K562 (cell line): Measurements from ENCODE around the gene COL7A1. TPM values are rescaled to one million over a fixed set of nuclear protein-coding genes. Genes with fewer than 3 reads are reported as not detected.
A peak's percentile ranks its signal among the peaks of the same experiment; 100 is the strongest.

ENCODE experiments used
- ATAC-seq: fragments of 200-7000 bp; cut with Tn5 transposase; 3 replicates; pipeline ENCODE4 v1.9.1; 2020; ENCODE audit warnings: moderate library complexity
- BruUV-seq: library from RNA; stranded (reverse); fragments of 400-500 nt; replicated peaks from 2 replicates; lab custom pipeline; 2021; lab: Mats Ljungman, UMichigan
- CTCF ChIA-PET: fragments of 300-600 bp; formaldehyde crosslinking; extraction: SDS; loops from one replicate; lab custom pipeline; 2021; ENCODE audit warnings: low intra/inter-chr PET ratio; lab: Yijun Ruan, JAX
- POLR2A ChIA-PET: fragments of 300-600, 350-650 bp; sonication (Branson Sonifier 250); formaldehyde crosslinking; extraction: SDS; loops from one replicate; lab custom pipeline; 2021; ENCODE audit warnings: antibody characterized with exemption, inconsistent platforms; lab: Yijun Ruan, JAX
- DNase-seq, 4 experiments: peaks; one replicate each; pipeline versions ENCODE4 v3.0.0 to v3.0.0-alpha.2; 2011 to 2018; ENCODE audit warnings: low spot score in 3 of 4, mixed read lengths in 3 of 4; ENCODE audit errors: extremely low read depth in 1 of 4
- FAIRE-seq: peaks from 2 replicates; lab custom pipeline; 2011; peaks lifted over from hg19 to GRCh38; lab: Jason Lieb, UNC
- H2AFZ ChIP-seq: 2 replicates; pipeline ENCODE4 v1.6.0; 2011; ENCODE audit warnings: low read depth, low read length, control low read depth, inconsistent platforms
- H3K27ac ChIP-seq: fragments of 200-600 bp; 3 replicates; pipeline ENCODE4 v1.8.0; 2011; ENCODE audit warnings: low read depth, mild to moderate bottlenecking, control low read depth, inconsistent platforms, low read length, moderate library complexity, mixed read lengths; ENCODE audit errors: extremely low read depth
- H3K27me3 ChIP-seq, 2 experiments: fragments of 300-600 bp in 1 of 2; 2 replicates in 1 of 2; 3 replicates in 1 of 2; pipeline versions ENCODE4 v1.6.0 to v1.8.0; 2011; ENCODE audit warnings: inconsistent platforms in 2 of 2, low read length in 2 of 2, mild to moderate bottlenecking in 1 of 2, mixed read lengths in 1 of 2, moderate library complexity in 1 of 2; ENCODE audit not compliant: control insufficient read depth in 2 of 2, insufficient read depth in 2 of 2
- H3K36me3 ChIP-seq: fragments of 300-600 bp; 3 replicates; pipeline ENCODE4 v1.8.0; 2011; ENCODE audit warnings: mild to moderate bottlenecking, low read length, inconsistent platforms; ENCODE audit not compliant: control insufficient read depth, insufficient read depth
- H3K4me1 ChIP-seq, 2 experiments: fragments of 200-600 bp in 1 of 2; replicated peaks in 1 of 2; 2 replicates in 1 of 2; 3 replicates in 1 of 2; pipeline versions ENCODE4 v1.5.1 to v1.8.0; 2011; ENCODE audit warnings: inconsistent platforms in 2 of 2, low read length in 2 of 2, mild to moderate bottlenecking in 1 of 2, mixed read lengths in 1 of 2, moderate library complexity in 1 of 2; ENCODE audit not compliant: control insufficient read depth in 2 of 2, insufficient read depth in 2 of 2
- H3K4me2 ChIP-seq: 2 replicates; pipeline ENCODE4 v1.6.1; 2011; ENCODE audit warnings: low read length, control low read depth, inconsistent platforms, mixed read lengths; ENCODE audit not compliant: insufficient read depth
- H3K4me3 ChIP-seq: fragments of 200-600 bp; sonication (generic), shearing (Covaris generic); 2 replicates; pipeline ENCODE4 v1.5.1; 2016; ENCODE audit warnings: control low read depth, inconsistent platforms
- H3K79me2 ChIP-seq: fragments of 200-600 bp; 3 replicates; pipeline ENCODE4 v1.8.0; 2011; ENCODE audit warnings: low read length, inconsistent platforms; ENCODE audit not compliant: control insufficient read depth, insufficient read depth
- H3K9ac ChIP-seq, 2 experiments: 2 replicates each; pipeline versions ENCODE4 v1.6.0 to v1.6.1; 2011; ENCODE audit warnings: low read depth in 2 of 2, low read length in 2 of 2, control low read depth in 1 of 2, inconsistent platforms in 1 of 2, mild to moderate bottlenecking in 1 of 2, mixed read lengths in 1 of 2; ENCODE audit not compliant: insufficient read depth in 1 of 2
- H3K9me1 ChIP-seq: one replicate; pipeline ENCODE4 v1.6.0; 2011; ENCODE audit warnings: inconsistent platforms, mild to moderate bottlenecking, low read length, moderate library complexity; ENCODE audit not compliant: control insufficient read depth, insufficient read depth
- H3K9me3 ChIP-seq: replicated peaks from 2 replicates; pipeline ENCODE4 v1.5.1; 2011; ENCODE audit warnings: low read depth, low read length, inconsistent platforms; ENCODE audit not compliant: control insufficient read depth, insufficient read depth
- H4K20me1 ChIP-seq: replicated peaks from 2 replicates; pipeline ENCODE4 v1.6.1; 2011; ENCODE audit warnings: low read length, inconsistent platforms, mixed read lengths; ENCODE audit not compliant: control insufficient read depth, insufficient read depth
- GATAD2A ChIP-seq: fragments of 450-650 bp; IDR thresholded peaks from 2 replicates; pipeline ENCODE4 v1.6.1; 2017
- MCM2 ChIP-seq: fragments of 450-650 bp; IDR thresholded peaks from 2 replicates; pipeline ENCODE4 v1.6.1; 2017; ENCODE audit warnings: low read depth, mild to moderate bottlenecking
- NELFE ChIP-seq: IDR thresholded peaks from 2 replicates; pipeline ENCODE4 v1.6.1; 2011; ENCODE audit warnings: mild to moderate bottlenecking; ENCODE audit not compliant: insufficient read depth, insufficient read length
- RBM25 ChIP-seq: fragments of 200-400 bp; formaldehyde crosslinking; IDR thresholded peaks from 2 replicates; pipeline ENCODE4 v1.6.1; 2018; ENCODE audit warnings: low read length, low read depth, moderate library complexity; ENCODE audit not compliant: severe bottlenecking
- RHOXF2B ChIP-seq: fragments of 250-450 bp; sonication (Bioruptor Pico); conservative IDR thresholded peaks from 2 replicates; pipeline ENCODE4 v1.5.1; 2021
- SRSF3 ChIP-seq: fragments of 200-400 bp; formaldehyde crosslinking; IDR thresholded peaks from 2 replicates; pipeline ENCODE4 v1.6.1; 2016; ENCODE audit warnings: mild to moderate bottlenecking, low read length, moderate library complexity; ENCODE audit not compliant: insufficient read depth
- ZNF140 ChIP-seq: fragments of 250-450 bp; sonication (Bioruptor Pico); IDR thresholded peaks from 2 replicates; pipeline ENCODE4 v1.8.0; 2021; ENCODE audit warnings: moderate library complexity, mild to moderate bottlenecking, inconsistent platforms
- WGBS: fragments of 100-300 bp; shearing (Covaris generic); methylation state at CpG from one replicate; pipeline ENCODE4 v1.1.6; 2016; ENCODE audit warnings: low coverage, mixed read lengths; ENCODE audit not compliant: insufficient coverage; ENCODE audit errors: missing lambda C conversion rate; 5-methylcytosine and 5-hydroxymethylcytosine counted together
- in situ Hi-C: fragments of 300-500 bp; cut with MboI; formaldehyde crosslinking; loops from 4 replicates; pipeline ENCODE4 v1.15.0; 2018; ENCODE audit warnings: inconsistent platforms, mixed read lengths
- intact Hi-C: fragments of 100-400 bp; cut with micrococcal nuclease; formaldehyde crosslinking; loops from 2 replicates; pipeline ENCODE4 v1.14.2; 2022
- polyA plus RNA-seq, 8 experiments: library from polyadenylated mRNA; depleted of rRNA in 4 of 8; stranded (reverse) in 5 of 8; unstranded in 3 of 8; fragments of >200 nt; fragmentation: Nextera tagmentation in 2 of 8; fragmentation: Illumina TruSeq in 1 of 8; extraction: Ambion mirVana in 2 of 8; extraction: Trizol in 1 of 8; gene quantifications; 2 replicates each; pipeline versions ENCODE4 v1.2.1 to v1.2.3, GENCODE V29; 2011 to 2014; ENCODE audit warnings: inconsistent platforms in 1 of 8, missing spikeins in 1 of 8
- total RNA-seq, 7 experiments: library from RNA; depleted of rRNA in 6 of 7; stranded (reverse); fragments of >200 nt in 6 of 7; fragmentation: Illumina TruSeq in 2 of 7; extraction: Trizol in 2 of 7; gene quantifications; 2 replicates each; pipeline versions ENCODE4 v1.2.1 to v1.2.3, GENCODE V29; 2011 to 2021; ENCODE audit warnings: low replicate concordance in 1 of 7
- TF ChIP-seq, protein P1 (sequence below): fragments of 250-450 bp; sonication (Bioruptor Pico); IDR thresholded peaks from 2 replicates; pipeline ENCODE4 v1.8.0; 2022; ENCODE audit warnings: moderate library complexity, mild to moderate bottlenecking, inconsistent platforms
- TF ChIP-seq, protein P2 (sequence below): fragments of 450-650 bp; IDR thresholded peaks from 2 replicates; pipeline ENCODE4 v1.6.1; 2016

COL7A1 gene
- total and polyA plus RNA-seq, 9 of the 15 experiments (the other 6 are each of a cell fraction or from before 2014, with no cell fraction given) = 0.09 to 0.66 (median 0.35) TPM; not detected in 3

DNA sequence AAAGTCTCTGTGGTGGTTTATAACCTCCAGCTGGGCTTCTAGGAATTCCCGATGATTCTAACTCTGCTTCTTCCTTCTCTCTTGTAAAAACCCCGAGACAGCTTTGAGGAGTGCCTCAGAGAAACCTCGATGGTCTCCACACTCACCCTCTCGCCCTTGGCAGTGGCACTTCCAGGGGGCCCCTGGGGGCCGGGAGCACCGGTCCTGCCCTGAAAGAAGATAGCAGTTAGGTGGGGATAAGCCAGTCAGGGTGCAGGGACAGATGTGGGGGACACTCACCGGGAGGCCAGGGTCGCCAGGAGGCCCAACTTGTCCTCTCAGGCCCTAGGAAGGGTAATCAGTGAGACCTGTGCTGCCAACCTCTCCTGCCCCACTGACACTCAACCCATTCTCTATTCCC, 9.7 kb downstream of the COL7A1 start:
- no peak for ATAC-seq

More for the DNA sequence above, 9.7 kb downstream of the COL7A1 start:
- no peaks in the 10 kb centered on the region for H3K9me3 ChIP-seq
- no peak overlapping the region for H3K4me3 ChIP-seq
- no peak overlapping the region for H3K27ac ChIP-seq
- 19% methylated on average over 7 of the region's 8 CpGs for WGBS
- no TSS peak for BruUV-seq
- TF ChIP-seq, protein P1, sequence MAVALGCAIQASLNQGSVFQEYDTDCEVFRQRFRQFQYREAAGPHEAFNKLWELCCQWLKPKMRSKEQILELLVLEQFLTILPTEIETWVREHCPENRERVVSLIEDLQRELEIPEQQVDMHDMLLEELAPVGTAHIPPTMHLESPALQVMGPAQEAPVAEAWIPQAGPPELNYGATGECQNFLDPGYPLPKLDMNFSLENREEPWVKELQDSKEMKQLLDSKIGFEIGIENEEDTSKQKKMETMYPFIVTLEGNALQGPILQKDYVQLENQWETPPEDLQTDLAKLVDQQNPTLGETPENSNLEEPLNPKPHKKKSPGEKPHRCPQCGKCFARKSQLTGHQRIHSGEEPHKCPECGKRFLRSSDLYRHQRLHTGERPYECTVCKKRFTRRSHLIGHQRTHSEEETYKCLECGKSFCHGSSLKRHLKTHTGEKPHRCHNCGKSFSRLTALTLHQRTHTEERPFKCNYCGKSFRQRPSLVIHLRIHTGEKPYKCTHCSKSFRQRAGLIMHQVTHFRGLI (CRISPR knock-in tag) = no peak
- TF ChIP-seq MCM2 = no peak
- no peak for TF ChIP-seq RBM25
- no peak for TF ChIP-seq GATAD2A
- no peak for TF ChIP-seq RHOXF2B (CRISPR knock-in tag)
- TF ChIP-seq ZNF140 = no peak
- TF ChIP-seq, protein P2, sequence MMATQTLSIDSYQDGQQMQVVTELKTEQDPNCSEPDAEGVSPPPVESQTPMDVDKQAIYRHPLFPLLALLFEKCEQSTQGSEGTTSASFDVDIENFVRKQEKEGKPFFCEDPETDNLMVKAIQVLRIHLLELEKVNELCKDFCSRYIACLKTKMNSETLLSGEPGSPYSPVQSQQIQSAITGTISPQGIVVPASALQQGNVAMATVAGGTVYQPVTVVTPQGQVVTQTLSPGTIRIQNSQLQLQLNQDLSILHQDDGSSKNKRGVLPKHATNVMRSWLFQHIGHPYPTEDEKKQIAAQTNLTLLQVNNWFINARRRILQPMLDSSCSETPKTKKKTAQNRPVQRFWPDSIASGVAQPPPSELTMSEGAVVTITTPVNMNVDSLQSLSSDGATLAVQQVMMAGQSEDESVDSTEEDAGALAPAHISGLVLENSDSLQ = no peak
- TF ChIP-seq SRSF3 = no peak
- no peak for TF ChIP-seq NELFE
- ChIA-PET POLR2A (interaction anchor here (0.6 kb wide), 1 partner anchor 14 kb away, joined by 3 read pairs; no protein-coding TSS in a partner anchor), CTCF (no interaction called here)
- H3K36me3 ChIP-seq = no peaks in the 10 kb centered on the region
- H3K4me1 ChIP-seq = peaks cover 0 to 4% of the 10 kb centered on the region in 2 experiments; a peak in 2 of 5 replicates
- peak overlapping the region in 1 of 2 experiments; percentile 43; a peak in 1 of 4 replicates for H3K9ac ChIP-seq
- intact Hi-C loops = no loop called here
- H3K9me1 ChIP-seq = no peaks in the 10 kb centered on the region
- DNase-seq (no peak), FAIRE-seq (no peak)
- H3K79me2 ChIP-seq = no peaks in the 10 kb centered on the region
- no peak overlapping the region for H2AFZ ChIP-seq
- in situ Hi-C loops = no loop called here
- no peaks in the 10 kb centered on the region; the same call in 1 of the 2 replicates for H4K20me1 ChIP-seq
- no peak overlapping the region for H3K4me2 ChIP-seq
- H3K27me3 ChIP-seq = peaks cover 0 to 15% of the 10 kb centered on the region in 2 experiments; a peak in 3 of 5 replicates
